Kidney epithelial cell (primary cell): Measurements from ENCODE around the gene CUZD1. TPM values are rescaled to one million over a fixed set of nuclear protein-coding genes. Genes with fewer than 3 reads are reported as not detected.

Experiments used
- DNase-seq: peaks from one replicate; pipeline ENCODE4 v3.0.0-alpha.2; 2010; ENCODE audit warnings: low read depth
- H3K27me3 ChIP-seq: 2 replicates; pipeline ENCODE4 v1.6.0; 2011; ENCODE audit warnings: low read length; ENCODE audit not compliant: control insufficient read depth, insufficient read depth
- H3K36me3 ChIP-seq: 2 replicates; pipeline ENCODE4 v1.5.1; 2011; ENCODE audit warnings: low read length; ENCODE audit not compliant: control insufficient read depth, insufficient read depth
- H3K4me3 ChIP-seq: 2 replicates; pipeline ENCODE4 v1.5.1; 2011; ENCODE audit warnings: low read depth, mild to moderate bottlenecking, control low read depth, low read length
- CTCF ChIP-seq: IDR thresholded peaks from 2 replicates; pipeline ENCODE4 v1.5.1; 2011; ENCODE audit warnings: mild to moderate bottlenecking, moderate library complexity, low read length, control low read depth, inconsistent platforms; ENCODE audit not compliant: insufficient read depth, poor library complexity, severe bottlenecking
- total RNA-seq: library from RNA; depleted of rRNA; stranded (reverse); fragments of >200 nt; gene quantifications from 2 replicates; pipeline ENCODE4 v1.2.3, GENCODE V29; 2015

The CUZD1 gene
- total RNA-seq, 1 donor from 2014 or later: 1.2 TPM

GRCh38 chr10:122850705-122851640, 5.3 kb upstream of the CUZD1 start:
- H3K27me3 ChIP-seq: no peaks in the 10 kb centered on the region
- no peak for TF ChIP-seq CTCF
- H3K36me3 ChIP-seq: no peaks in the 10 kb centered on the region
- no peak for DNase-seq
- H3K4me3 ChIP-seq: no peak overlapping the region

- DNase-seq: no peak
- Histone ChIP-seq H3K4me3 (no peak overlapping the region), H3K36me3 (no peaks in the 10 kb centered on the region), H3K27me3 (no peaks in the 10 kb centered on the region)
- no peak for TF ChIP-seq CTCF
Measured at GRCh38 chr10:122849900-122850605, 4.4 kb upstream of the CUZD1 start.

- H3K4me3 ChIP-seq: no peak overlapping the region
- TF ChIP-seq CTCF: no peak
- no peaks in the 10 kb centered on the region for H3K27me3 ChIP-seq
- no peak for DNase-seq
- H3K36me3 ChIP-seq: no peaks in the 10 kb centered on the region
Measured at GRCh38 chr10:122849090-122849489, 3.4 kb upstream of the CUZD1 start.

GRCh38 chr10:122847782-122848604, 2.3 kb upstream of the CUZD1 start:
- Histone ChIP-seq H3K36me3 (no peaks in the 10 kb centered on the region), H3K27me3 (no peaks in the 10 kb centered on the region), H3K4me3 (no peak overlapping the region)
- TF ChIP-seq CTCF: no peak
- no peak for DNase-seq

GRCh38 chr10:122844146-122844545, 1.5 kb downstream of the CUZD1 start:
- DNase-seq: no peak
- TF ChIP-seq CTCF: no peak
- no peaks in the 10 kb centered on the region for H3K36me3 ChIP-seq
- H3K27me3 ChIP-seq: no peaks in the 10 kb centered on the region
- H3K4me3 ChIP-seq: no peak overlapping the region
